HG03571 (cell line): ENCODE data around the gene LLPH.
"Not testable (repeated sequence)": the region's sequence is repeated elsewhere in the genome, so short reads cannot be mapped to it uniquely, and the experiment has no call there.

Experiments
- ATAC-seq: cut with Tn5 transposase; IDR thresholded peaks from one replicate; pipeline ENCODE4 v1.9.1; 2021; ENCODE audit not compliant: unreplicated experiment

LLPH gene

GRCh38 chr12:66130267-66131066 is at the start of gene LLPH:
LLPH (minus strand) TSS chr12:66130750; CDS start chr12:66129106, 1,644 bp downstream.
- ATAC-seq, result peak; percentile 99

GRCh38 chr12:66176105-66176900 is 45.8 kb upstream of the LLPH start:
- no peak for ATAC-seq

- not testable (repeated sequence) for ATAC-seq
Observed at GRCh38 chr12:66174391-66175325, 44.1 kb upstream of the LLPH start.

- ATAC-seq, result no peak
Observed at GRCh38 chr12:66170606-66171005, 40.1 kb upstream of the LLPH start.

- ATAC-seq, result peak; percentile 87
Observed at GRCh38 chr12:66169221-66170170, 38.9 kb upstream of the LLPH start, which contains the start of gene TMBIM4. TMBIM4 (minus strand) TSS chr12:66169996; CDS start chr12:66169951, 45 bp downstream.

DNA sequence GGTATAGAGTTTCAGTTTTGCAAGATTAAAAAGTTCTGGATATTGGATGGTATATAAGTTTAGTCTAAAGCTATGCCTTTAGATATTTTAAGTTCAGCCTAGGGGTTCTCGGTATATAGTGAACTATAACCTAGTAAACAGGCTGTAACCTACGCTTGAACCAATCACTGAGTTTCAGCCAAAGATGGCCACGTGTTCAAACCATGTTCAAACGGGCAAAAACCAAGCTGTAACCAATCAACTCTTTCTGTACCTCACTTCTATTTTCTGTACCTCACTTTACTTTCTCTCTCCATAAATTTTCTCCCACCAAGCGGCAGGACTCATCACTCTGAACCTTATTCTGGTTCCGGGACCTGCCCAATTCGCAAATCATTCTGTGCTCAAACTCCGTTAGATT is 37.9 kb upstream of the LLPH start:
- ATAC-seq, result no peak

GRCh38 chr12:66166561-66166960 is 36.0 kb upstream of the LLPH start:
- no peak for ATAC-seq

- ATAC-seq, result no peak
Observed at GRCh38 chr12:66165141-66165540, 34.6 kb upstream of the LLPH start.

GRCh38 chr12:66164349-66164821 is 33.8 kb upstream of the LLPH start:
- ATAC-seq, result no peak

DNA sequence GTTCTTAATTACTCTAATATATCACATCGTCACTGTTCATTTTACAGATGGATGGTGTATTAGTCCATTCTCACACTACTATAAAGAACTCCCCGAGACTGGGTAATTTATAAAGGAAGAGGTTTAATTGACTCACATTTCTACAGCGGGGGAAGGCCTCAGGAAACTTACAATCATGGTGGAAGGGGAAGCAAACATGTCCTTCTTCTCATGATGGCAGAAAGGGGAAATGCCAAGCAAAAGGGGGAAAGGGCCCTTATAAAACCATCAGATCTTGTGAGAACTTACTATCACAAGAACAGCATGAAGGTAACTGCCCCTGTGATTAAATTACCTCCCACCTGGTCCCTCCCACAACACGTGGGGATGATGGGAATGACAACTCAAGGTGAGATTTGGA is 32.7 kb upstream of the LLPH start:
- no peak for ATAC-seq

GRCh38 chr12:66162701-66163100 is 32.2 kb upstream of the LLPH start:
- ATAC-seq, result no peak

- ATAC-seq, result no peak
Observed at GRCh38 chr12:66160704-66161103, 30.2 kb upstream of the LLPH start.

GRCh38 chr12:66159123-66159522 is 28.6 kb upstream of the LLPH start:
- ATAC-seq, result no peak

DNA sequence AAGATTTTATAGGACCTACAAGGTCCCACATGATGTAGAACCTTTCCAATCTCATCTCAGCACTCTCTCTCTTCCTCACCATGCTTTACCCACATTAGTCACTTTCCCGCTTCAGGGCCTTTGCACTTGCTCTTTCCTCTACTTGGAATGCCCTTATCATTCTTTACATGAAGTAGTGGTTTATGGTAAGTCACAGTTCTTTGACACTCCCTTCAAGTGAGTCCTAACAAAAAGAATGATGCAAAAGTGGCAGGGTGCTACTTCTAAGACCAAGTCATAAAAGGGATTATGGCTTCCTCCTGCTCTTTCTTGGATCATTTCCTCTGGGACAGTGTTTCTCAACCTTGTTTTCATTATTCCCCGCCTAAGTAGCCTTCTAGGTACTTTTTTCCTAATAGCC is 26.1 kb upstream of the LLPH start:
- no peak for ATAC-seq

- ATAC-seq, result no peak
Observed at GRCh38 chr12:66154776-66155175, 24.2 kb upstream of the LLPH start.

DNA sequence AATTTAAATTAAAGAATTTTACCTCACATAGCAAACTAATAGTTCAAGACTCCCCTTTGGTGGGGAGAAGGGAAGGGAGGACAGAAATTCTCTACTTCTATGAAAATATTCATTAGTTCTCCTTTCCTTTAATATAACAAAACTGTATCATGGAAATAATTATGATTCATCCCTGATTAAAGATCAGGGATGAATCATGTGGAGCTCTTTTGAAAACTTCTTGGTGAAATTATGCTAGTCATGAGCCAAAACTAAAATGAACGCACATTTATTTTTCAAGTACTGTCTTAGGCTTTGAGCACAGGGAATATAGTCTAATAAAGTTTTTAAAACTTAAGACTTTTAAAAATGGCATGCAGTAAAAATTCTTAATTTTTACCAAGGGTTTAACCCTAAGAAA is 22.2 kb upstream of the LLPH start:
- ATAC-seq, result no peak

- no peak for ATAC-seq
Observed at GRCh38 chr12:66149702-66150398, 19.3 kb upstream of the LLPH start.

GRCh38 chr12:66144791-66145754 is 14.5 kb upstream of the LLPH start:
- ATAC-seq, result no peak
